ENCODE results near the gene TYSND1.

DNA sequence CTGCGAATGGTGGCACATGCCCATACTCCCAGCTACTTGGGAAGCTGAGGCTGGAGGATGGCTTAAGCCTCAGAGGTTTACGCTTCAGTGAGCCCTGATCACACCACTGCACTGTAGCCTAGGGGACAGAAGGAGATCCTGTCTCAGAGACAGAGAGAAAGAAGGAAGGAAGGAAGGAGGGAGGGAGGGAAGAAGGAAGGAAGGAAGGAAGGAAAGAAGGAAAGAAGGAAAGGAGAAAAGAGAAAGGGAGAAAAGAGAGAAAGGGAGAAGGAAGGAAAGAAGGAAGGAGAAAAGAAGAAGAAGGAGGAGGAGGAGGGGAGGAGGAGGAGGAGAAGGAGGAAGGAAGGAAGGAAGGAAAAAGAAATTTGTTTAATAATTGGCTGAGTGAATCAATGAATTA lies 36.8 kb upstream of the TYSND1 start:
- TF ChIP-seq EP300 (IDR thresholded peaks at IDR 0.05; ENCODE audit: low read depth) (no peak), POLR2A (IDR thresholded peaks at IDR 0.05) (no peak)
- TF ChIP-seq, protein P1, sequence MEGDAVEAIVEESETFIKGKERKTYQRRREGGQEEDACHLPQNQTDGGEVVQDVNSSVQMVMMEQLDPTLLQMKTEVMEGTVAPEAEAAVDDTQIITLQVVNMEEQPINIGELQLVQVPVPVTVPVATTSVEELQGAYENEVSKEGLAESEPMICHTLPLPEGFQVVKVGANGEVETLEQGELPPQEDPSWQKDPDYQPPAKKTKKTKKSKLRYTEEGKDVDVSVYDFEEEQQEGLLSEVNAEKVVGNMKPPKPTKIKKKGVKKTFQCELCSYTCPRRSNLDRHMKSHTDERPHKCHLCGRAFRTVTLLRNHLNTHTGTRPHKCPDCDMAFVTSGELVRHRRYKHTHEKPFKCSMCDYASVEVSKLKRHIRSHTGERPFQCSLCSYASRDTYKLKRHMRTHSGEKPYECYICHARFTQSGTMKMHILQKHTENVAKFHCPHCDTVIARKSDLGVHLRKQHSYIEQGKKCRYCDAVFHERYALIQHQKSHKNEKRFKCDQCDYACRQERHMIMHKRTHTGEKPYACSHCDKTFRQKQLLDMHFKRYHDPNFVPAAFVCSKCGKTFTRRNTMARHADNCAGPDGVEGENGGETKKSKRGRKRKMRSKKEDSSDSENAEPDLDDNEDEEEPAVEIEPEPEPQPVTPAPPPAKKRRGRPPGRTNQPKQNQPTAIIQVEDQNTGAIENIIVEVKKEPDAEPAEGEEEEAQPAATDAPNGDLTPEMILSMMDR (IDR thresholded peaks at IDR 0.05), result no peak

Data from transverse colon (tissue), 3 donors.